Measurements from ENCODE around the gene GTF2A1. TPM values are rescaled to one million over a fixed set of nuclear protein-coding genes. Genes with fewer than 3 reads are reported as not detected.

Gene GTF2A1
- polyA plus RNA-seq, 1 donor: 44.7 TPM

DNA sequence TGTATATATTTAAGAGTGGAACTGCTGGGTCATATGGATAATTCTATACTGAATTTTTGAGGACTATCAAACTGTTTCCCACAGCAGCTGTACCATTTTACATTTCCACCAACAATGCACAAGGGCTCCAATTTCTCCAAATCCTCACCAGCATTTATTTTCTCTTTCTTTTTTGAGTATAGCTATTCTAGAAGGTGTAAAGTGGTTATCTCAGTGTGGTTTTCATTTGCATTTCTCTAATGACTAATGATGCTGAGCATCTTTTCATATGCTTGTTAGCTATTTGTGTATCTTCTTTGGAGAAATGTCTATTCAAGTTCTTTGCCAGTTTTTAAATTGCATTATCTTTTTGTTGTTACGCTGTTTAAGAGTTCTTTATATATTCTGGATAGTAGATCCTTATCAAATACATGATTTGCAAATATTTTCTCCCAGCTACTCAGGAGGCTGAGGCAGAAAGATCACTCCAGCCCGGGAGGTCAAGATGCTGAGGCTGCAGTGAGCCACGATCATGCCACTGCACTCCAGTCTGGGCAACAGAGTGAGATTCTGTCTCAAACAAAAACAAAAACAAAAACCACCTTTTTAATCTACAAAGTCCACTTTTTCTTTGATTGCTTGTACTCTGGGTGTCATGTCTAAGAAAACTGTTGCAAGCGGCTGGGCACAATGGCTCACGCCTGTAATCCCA is 32.8 kb downstream of the GTF2A1 start:
- no peak for DNase-seq

GRCh38 chr14:81179631-81180030 is 41.1 kb downstream of the GTF2A1 start:
- no peak for DNase-seq

DNA sequence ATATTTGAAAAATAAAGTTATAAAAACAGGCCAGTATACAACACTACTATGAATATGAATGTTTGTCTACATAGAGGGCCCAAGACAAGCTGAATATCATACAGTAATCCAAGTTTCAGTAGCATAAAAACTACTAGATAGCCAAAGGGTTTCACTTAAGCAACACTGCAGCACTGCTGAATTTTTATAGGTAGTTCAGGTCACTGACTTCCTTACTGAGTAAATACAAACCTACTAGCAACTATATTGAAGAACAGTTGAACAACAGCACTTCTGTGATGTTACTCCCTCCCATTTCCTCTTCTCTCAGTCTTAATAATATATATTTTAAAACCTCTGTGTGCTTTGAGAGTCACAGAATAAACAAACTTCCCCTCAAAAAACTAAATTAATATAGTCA is 42.7 kb downstream of the GTF2A1 start:
- no peak for DNase-seq

DNA sequence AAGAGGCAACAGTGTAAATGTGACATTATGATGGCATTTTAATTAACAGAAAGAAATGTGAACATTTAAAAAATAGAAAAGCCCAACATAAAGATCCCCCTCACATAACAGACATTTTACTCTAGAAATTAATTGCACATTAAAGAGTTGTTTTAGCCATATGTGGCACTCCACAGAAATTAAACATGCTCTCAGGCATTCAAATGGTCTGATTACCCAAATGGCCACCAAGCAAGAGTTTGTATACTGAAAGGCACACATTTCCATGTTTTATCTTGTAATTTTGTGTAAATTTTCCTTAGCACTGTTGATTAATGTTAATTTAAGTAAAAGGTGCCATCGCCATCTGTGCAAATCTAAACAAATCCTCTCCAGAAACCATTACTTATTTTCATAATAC is 43.5 kb downstream of the GTF2A1 start:
- DNase-seq: no peak

DNA sequence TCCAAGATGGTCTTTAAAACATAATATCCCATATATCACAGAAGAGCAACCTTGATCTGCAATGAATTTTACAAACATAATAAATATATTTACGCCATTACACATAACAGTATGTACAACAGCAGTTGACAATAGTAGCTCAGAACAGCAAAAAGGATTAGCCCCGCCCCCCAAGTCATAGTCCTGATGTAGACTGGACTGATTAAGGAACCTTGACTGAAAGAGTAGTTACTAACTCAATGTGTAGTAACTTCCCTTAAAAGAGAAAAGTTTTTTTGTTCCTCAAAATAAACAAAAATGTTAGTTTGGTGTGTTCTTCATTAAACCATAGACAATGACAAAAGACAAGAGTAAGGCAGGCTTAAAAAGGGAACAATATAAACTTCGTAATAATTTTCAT is 44.5 kb downstream of the GTF2A1 start:
- no peak for DNase-seq

DNA sequence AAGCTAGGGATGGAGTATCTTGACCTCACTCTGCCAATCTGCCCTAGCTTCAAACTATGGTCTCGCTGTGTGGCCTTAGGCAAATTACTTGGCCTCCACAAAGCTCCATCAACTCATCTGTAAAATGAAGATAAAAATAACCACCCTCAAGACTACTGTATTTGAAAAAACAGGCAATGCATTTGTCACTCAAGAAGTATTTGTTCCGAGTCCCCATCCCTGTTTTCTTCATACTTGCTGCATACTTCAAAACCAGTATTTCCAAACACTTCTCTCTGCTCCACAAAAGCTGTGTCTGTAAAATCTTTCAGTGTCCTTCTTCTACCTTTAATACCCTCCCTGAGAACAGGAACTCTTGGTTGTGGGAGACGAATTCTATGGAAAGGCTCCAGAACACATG is 47.9 kb downstream of the GTF2A1 start:
- no peak for DNase-seq

DNA sequence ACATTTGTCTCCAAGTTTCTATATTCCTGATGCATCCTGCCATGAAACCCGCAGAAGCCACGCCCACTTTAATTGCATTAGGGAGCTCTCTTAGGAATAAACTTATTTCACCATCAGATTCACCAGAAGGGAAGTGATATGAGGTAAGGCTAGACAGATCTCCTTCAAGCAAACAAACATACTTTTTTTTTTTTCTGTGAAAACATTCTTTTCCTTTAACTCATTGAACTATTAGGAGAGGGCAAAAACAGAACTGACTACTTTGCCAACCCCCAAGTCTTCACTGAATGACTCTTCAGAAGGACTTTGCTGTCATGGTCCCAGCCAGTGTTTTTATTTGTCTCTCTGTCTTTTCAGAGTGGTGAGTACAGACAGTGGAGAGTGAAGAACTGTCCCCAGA is 48.4 kb downstream of the GTF2A1 start:
- DNase-seq: no peak

- no peak for DNase-seq
These were observed 49.9 kb downstream of the GTF2A1 start for GRCh38 chr14:81170829-81171195.

DNA sequence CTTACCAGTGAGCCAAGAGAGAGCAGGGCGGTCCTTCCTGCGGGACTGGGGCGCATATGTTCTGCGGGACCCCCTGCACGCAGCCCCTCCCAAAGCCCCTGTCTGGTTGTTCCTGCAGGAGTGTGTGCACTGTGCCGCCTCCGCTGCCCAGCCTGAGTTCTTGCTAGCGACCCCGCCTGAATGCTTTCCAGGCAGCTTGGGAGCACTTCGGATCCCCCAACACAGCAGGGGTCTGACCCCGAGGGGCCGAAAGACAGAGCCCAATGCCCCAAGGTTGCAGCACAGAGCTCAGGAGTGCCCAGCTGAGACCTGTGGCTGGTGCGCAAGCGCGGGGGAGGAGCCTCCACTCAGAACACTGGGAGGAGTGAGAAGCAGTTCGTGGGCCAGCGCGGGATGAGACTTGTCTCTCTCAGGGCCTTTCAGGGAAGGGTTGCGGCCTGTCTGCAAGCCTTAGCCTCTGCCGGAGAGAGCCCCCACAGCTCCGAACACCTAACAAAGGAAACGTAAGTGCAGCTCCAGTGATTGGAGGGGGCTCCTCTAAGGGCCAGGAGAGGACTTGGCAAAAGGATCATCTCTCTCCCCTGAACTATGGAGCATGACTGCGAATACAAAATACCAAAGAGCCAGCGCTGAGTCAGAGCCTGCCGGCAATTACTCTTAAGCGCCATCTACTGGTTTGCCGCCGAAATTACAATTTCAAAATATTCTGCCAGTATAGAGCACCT is 50.5 kb downstream of the GTF2A1 start:
- peak; percentile 89 for DNase-seq

- DNase-seq: peak; percentile 22
These were observed 51.1 kb downstream of the GTF2A1 start for GRCh38 chr14:81169711-81170103.

DNA sequence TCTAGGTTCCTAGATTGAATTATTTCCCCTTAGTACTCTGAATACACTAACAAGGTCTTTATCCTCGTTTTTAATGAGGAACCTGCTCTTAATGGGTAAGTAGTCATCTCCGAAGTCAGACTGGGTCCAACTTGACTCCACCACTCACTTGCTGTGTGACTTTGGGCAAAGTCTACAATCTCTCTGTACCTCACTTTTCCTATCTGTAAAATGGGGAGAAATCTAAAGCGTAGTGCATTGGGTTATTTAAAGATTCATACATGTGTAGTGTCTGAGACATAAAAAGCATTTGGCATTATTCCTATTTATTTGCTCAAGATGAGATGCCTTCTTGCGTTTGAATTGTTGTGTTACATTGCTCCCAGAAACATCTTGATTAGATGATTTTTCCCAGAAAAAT is 51.5 kb downstream of the GTF2A1 start:
- DNase-seq: no peak

- no peak for DNase-seq
These were observed 54.6 kb downstream of the GTF2A1 start for GRCh38 chr14:81166121-81166520.

- DNase-seq: no peak
These were observed 55.6 kb downstream of the GTF2A1 start for GRCh38 chr14:81165188-81165587.

- peak; percentile 50 for DNase-seq
These were observed 56.5 kb downstream of the GTF2A1 start for GRCh38 chr14:81164167-81164774.

GRCh38 chr14:81162941-81163340 is 57.8 kb downstream of the GTF2A1 start:
- DNase-seq: no peak

DNA sequence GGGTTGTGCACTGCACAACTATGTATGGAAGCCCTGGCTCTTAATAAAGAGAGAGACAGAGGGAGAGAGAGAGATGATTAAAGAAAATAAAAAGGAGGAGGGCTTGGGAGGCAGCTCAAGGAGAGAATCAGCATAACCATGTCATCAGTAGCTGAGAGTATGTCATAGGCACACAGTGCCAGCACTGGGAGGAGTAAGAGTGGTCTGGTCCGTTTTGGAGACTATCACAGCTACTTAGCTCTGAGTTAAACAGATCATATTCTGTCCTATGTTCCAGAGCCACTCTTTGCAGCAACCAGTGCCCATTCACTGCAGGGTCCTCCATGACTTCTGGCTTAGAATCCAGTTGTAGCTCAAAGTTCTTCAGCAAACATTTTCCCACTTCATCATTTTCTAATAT is 59.0 kb downstream of the GTF2A1 start:
- no peak for DNase-seq

DNA sequence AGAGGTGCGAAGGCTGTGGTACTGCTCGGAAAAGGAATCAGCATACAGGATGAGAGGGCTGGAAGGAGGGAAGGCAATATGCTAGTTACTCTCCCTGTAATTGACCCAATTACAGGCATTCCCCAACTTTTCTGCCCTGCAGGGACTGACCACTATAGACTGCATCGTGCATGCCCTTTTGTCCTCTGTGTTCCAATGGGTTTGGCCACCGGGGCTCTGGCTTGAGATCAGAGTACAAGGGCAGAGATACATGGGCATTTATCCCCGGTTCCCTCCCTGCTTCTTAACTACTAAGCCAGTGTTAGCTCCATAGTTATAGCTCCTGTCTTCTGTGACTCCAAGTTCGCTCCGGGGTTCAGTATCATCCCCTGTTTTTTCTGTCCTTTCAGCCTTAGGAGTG is 59.7 kb downstream of the GTF2A1 start:
- DNase-seq: no peak

DNA sequence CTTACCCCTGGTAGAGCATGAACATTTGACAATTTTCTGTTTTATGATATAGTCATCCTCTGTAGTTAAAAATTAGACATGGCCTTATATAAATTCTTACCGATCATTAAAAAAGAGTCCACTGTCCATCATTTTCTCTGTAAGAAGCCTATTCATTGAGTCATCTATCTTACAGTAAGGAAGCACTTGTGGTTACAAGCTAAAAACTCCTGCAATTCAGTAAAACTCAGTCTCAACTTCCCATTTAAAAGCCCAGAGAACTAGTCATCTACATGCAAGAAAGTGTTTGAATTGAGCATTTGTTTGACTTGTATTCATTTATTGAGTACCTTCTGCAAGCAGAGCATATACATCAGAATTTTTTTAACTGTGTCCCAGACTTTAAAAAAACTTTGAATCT is 63.3 kb downstream of the GTF2A1 start:
- no peak for DNase-seq

DNA sequence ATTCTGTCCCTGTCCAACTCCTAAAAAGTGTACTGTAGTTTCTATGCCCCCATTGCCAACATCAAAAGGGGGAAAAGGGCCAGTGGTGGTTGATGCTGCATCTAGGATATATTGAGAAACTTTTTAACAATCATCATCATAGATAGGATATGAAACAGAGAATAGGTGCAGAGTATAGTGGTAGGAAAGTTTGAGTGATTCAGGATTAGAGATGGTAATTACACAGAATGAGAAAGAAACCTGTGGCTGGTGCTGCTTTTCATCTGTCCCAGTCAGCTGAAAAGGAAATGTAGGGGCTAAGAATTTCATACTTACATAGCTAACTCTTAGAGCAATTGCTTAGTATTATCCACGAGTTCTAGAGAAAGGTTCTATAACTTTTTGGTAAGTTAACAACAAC is 67.6 kb downstream of the GTF2A1 start:
- DNase-seq: no peak

GRCh38 chr14:81148635-81149034 is 72.1 kb downstream of the GTF2A1 start:
- DNase-seq: no peak

DNA sequence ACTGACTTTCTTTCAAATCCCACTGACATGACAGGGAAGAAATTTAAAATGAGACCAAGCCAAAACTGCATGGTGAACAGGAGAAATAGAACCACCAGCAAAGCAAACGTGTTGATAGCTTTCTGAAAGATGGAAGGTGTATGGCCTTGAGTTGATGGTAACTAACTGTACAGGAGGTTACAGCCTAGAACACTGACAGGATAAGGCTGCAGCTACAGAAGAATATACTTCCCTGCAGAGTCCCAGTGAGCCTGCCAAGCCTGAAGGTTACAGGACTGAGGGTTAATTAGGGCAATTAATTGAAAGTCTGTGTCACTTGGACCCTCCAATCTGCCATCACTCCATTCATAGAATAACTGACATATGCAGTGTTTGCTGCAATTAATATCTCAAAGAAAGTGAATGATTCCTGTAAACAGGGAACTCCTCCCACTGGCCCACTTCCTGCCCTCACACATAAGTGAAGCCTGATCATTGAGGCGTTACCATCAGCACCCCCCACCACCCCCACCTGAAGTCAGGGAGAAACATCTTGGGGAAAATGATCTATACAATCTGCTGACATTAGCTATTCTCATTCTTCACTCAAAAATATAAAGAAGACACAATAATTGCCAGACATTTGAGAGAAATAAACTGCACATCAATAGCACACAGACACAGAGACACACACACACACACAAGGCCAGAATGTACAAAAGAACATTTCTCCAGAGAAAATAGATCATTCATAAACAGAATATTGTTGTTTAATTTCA is 73.4 kb downstream of the GTF2A1 start:
- DNase-seq: no peak

- no peak for DNase-seq
These were observed 75.7 kb downstream of the GTF2A1 start for GRCh38 chr14:81144824-81145603.
